Stimulated activated naive B cell treated with anti-CD40 and anti-IgM and Interleukin-4, amounts not matched to agents 10 μg/mL and 1 μg/mL and 100 μg/mL, for 72 hours (primary cell): ENCODE data around the gene DPH1.
A peak's percentile ranks its signal among the peaks of the same experiment; 100 is the strongest.

Experiments used
- ATAC-seq, 2 donors: fragments of 150-1000 bp; cut with Tn5 transposase; replicated peaks; 2 replicates each; pipeline ENCODE4 v1.10.0; 2021; ENCODE audit warnings: moderate library complexity in 1 of 2
- DNase-seq: peaks from one replicate; pipeline ENCODE4 v3.0.0; 2021
- H3K27ac Mint-ChIP-seq: one replicate; pipeline ENCODE4 v1.8.0; 2022; ENCODE audit warnings: mild to moderate bottlenecking, mixed read lengths
- H3K27me3 Mint-ChIP-seq, 2 donors: one replicate each; pipeline ENCODE4 v1.8.0; 2022; ENCODE audit warnings: mixed read lengths in 2 of 2
- H3K36me3 Mint-ChIP-seq, 2 donors: one replicate each; pipeline ENCODE4 v1.8.0; 2022; ENCODE audit warnings: mixed read lengths in 2 of 2, mild to moderate bottlenecking in 1 of 2
- H3K4me1 Mint-ChIP-seq, 2 donors: one replicate each; pipeline ENCODE4 v1.8.0; 2022; ENCODE audit warnings: mixed read lengths in 2 of 2, mild to moderate bottlenecking in 1 of 2
- H3K4me3 Mint-ChIP-seq, 2 donors: one replicate each; pipeline ENCODE4 v1.8.0; 2022; ENCODE audit warnings: mild to moderate bottlenecking in 2 of 2, mixed read lengths in 2 of 2, moderate library complexity in 1 of 2
- H3K9me3 Mint-ChIP-seq, 2 donors: one replicate each; pipeline ENCODE4 v1.8.0; 2022; ENCODE audit warnings: mixed read lengths in 2 of 2, mild to moderate bottlenecking in 1 of 2

The DPH1 gene

DNA sequence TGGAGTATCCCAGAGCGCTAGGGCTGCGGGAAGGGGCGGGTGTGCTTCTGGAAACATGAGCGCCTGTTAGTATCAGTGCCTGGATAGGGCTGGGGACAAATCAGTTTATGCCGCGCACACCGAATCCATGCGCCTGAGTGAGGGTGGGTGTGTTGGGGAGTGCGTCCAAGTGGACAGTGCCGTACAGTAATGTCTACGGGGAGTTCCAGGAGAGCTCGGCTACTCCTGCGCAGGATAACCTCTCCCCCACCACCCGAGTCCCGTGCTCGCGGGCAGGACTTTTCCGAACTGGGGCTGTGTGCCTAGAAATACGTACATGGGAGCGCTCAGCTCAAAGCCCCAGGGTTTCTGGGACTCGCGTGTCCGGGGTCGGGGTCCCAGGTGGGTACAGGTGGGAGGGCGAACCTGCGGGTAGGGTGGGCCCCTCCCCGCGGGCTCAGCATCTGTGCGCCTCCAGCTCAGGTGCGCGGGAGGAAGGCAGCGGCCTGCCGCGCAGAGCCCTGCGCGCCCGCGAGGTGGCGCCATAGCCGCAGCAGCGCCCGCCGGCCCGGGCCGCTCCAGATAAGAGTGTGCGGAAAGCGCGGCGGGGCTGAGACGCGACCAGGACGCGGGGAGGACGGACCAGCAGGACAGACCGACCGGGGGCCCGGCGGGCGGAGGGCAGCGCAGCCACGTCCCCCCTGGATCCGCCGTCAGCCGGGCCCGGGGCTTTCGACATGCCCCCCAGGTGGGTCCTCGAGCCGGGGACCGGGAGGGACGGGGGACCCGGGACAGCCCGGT is 24.7 kb downstream of the DPH1 start, which contains the start of gene HIC1:
Gene HIC1 (plus strand): TSS at position 592 of the 780 bp plus-strand sequence. CDS start 1,588 bp downstream, outside the sequence.
- H3K27ac Mint-ChIP-seq, result peak within 1 kb of the TSS; percentile 83
- H3K9me3 Mint-ChIP-seq, result no peaks in the 10 kb centered on the region
- H3K4me3 Mint-ChIP-seq, result peak within 1 kb of the TSS; percentile 73 to 81
- H3K4me1 Mint-ChIP-seq, result peaks cover 22 to 47% of the 10 kb centered on the region in 2 donors
- DNase-seq, result peak; percentile 74
- peaks cover 4 to 9% of the 10 kb centered on the region in 2 donors for H3K36me3 Mint-ChIP-seq
- ATAC-seq, result peak; percentile 67 to 71
- peaks cover 17 to 18% of the 10 kb centered on the region in 2 donors for H3K27me3 Mint-ChIP-seq

DNA sequence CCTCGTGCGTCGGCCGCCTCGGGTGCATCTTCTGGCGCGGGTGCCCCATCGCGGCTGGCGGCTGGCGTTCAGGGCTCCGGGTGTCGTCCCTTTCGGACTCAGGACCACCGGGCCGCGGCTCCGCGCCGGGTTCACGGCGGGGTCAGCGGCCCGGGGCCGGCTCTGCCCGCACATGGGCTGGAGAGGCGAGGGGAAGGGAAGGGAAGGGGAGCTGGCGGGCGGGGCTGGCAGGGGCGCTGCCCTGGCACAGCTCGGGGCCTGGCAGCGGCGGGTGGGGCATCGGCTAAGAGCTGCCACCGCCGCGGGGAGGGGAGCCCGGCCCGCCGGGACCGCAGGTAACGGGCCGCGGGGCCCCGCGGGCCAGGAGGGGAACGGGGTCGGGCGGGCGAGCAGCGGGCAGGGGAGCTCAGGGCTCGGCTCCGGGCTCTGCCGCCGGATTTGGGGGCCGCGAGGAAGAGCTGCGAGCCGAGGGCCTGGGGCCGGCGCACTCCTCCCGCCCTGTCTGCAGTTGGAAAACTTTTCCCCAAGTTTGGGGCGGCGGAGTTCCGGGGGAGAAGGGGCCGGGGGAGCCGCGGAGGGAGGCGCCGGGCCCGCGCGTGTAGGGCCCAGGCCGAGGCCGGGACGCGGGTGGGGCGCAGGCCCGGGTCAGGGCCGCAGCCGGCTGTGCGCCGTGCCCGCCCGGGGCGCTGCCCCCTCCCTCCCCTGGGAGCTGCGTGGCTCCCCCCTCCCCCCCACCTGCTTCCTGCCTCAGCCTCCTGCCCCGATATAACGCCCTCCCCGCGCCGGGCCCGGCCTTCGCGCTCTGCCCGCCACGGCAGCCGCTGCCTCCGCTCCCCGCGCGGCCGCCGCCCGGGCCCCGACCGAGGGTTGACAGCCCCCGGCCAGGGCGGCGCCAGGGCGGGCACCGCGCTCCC is 25.6 kb downstream of the DPH1 start:
- Mint-ChIP-seq H3K36me3 (peaks cover 10 to 16% of the 10 kb centered on the region in 2 donors), H3K4me3 (peak overlapping the region; percentile 80 to 81), H3K4me1 (peaks cover 29 to 55% of the 10 kb centered on the region in 2 donors), H3K27me3 (peaks cover 23 to 24% of the 10 kb centered on the region in 2 donors), H3K27ac (no peak overlapping the region), H3K9me3 (no peaks in the 10 kb centered on the region)
- peak; percentile 15 for DNase-seq
- ATAC-seq, result peak; percentile 2 to 14

DNA sequence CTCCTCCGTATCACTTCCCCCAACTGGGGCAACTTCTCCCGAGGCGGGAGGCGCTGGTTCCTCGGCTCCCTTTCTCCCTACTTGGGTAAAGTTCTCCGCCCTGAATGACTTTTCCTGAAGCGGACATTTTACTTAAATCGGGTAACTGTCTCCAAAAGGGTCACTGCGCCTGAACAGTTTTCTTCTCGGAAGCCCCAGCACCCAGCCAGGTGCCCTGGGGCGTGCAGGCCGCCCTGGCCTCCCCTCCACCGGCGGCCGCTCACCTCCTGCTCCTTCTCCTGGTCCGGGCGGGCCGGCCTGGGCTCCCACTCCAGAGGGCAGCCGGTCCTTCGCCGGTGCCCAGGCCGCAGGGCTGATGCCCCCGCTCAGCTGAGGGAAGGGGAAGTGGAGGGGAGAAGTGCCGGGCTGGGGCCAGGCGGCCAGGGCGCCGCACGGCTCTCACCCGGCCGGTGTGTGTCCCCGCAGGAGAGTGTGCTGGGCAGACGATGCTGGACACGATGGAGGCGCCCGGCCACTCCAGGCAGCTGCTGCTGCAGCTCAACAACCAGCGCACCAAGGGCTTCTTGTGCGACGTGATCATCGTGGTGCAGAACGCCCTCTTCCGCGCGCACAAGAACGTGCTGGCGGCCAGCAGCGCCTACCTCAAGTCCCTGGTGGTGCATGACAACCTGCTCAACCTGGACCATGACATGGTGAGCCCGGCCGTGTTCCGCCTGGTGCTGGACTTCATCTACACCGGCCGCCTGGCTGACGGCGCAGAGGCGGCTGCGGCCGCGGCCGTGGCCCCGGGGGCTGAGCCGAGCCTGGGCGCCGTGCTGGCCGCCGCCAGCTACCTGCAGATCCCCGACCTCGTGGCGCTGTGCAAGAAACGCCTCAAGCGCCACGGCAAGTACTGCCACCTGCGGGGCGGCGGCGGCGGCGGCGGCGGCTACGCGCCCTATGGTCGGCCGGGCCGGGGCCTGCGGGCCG is 26.5 kb downstream of the DPH1 start:
- H3K4me3 Mint-ChIP-seq, result peak overlapping the region; percentile 80 to 81
- no peak for ATAC-seq
- peaks cover 14 to 23% of the 10 kb centered on the region in 2 donors for H3K36me3 Mint-ChIP-seq
- H3K27ac Mint-ChIP-seq, result peak overlapping the region; percentile 25
- H3K27me3 Mint-ChIP-seq, result peaks cover 19 to 22% of the 10 kb centered on the region in 2 donors
- peak; percentile 24 for DNase-seq
- H3K9me3 Mint-ChIP-seq, result no peaks in the 10 kb centered on the region
- H3K4me1 Mint-ChIP-seq, result peaks cover 30 to 58% of the 10 kb centered on the region in 2 donors

DNA sequence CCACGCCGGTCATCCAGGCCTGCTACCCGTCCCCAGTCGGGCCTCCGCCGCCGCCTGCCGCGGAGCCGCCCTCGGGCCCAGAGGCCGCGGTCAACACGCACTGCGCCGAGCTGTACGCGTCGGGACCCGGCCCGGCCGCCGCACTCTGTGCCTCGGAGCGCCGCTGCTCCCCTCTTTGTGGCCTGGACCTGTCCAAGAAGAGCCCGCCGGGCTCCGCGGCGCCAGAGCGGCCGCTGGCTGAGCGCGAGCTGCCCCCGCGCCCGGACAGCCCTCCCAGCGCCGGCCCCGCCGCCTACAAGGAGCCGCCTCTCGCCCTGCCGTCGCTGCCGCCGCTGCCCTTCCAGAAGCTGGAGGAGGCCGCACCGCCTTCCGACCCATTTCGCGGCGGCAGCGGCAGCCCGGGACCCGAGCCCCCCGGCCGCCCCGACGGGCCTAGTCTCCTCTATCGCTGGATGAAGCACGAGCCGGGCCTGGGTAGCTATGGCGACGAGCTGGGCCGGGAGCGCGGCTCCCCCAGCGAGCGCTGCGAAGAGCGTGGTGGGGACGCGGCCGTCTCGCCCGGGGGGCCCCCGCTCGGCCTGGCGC is 27.3 kb downstream of the DPH1 start:
- Mint-ChIP-seq H3K27ac (peak overlapping the region; percentile 80), H3K36me3 (peaks cover 21 to 30% of the 10 kb centered on the region in 2 donors), H3K27me3 (peaks cover 11 to 14% of the 10 kb centered on the region in 2 donors), H3K4me1 (peaks cover 23 to 50% of the 10 kb centered on the region in 2 donors), H3K9me3 (no peaks in the 10 kb centered on the region), H3K4me3 (peak overlapping the region in 1 of 2 donors; percentile 48)
- DNase-seq (no peak), ATAC-seq (no peak)

DNA sequence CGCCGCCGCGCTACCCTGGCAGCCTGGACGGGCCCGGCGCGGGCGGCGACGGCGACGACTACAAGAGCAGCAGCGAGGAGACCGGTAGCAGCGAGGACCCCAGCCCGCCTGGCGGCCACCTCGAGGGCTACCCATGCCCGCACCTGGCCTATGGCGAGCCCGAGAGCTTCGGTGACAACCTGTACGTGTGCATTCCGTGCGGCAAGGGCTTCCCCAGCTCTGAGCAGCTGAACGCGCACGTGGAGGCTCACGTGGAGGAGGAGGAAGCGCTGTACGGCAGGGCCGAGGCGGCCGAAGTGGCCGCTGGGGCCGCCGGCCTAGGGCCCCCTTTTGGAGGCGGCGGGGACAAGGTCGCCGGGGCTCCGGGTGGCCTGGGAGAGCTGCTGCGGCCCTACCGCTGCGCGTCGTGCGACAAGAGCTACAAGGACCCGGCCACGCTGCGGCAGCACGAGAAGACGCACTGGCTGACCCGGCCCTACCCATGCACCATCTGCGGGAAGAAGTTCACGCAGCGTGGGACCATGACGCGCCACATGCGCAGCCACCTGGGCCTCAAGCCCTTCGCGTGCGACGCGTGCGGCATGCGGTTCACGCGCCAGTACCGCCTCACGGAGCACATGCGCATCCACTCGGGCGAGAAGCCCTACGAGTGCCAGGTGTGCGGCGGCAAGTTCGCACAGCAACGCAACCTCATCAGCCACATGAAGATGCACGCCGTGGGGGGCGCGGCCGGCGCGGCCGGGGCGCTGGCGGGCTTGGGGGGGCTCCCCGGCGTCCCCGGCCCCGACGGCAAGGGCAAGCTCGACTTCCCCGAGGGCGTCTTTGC is 28.0 kb downstream of the DPH1 start:
- DNase-seq (no peak), ATAC-seq (no peak)
- H3K4me3 Mint-ChIP-seq, result peak overlapping the region; percentile 48 to 53
- peaks cover 28 to 36% of the 10 kb centered on the region in 2 donors for H3K36me3 Mint-ChIP-seq
- H3K4me1 Mint-ChIP-seq, result peaks cover 22 to 53% of the 10 kb centered on the region in 2 donors
- peak overlapping the region; percentile 80 for H3K27ac Mint-ChIP-seq
- no peaks in the 10 kb centered on the region for H3K9me3 Mint-ChIP-seq
- H3K27me3 Mint-ChIP-seq, result peaks cover 10 to 12% of the 10 kb centered on the region in 2 donors

DNA sequence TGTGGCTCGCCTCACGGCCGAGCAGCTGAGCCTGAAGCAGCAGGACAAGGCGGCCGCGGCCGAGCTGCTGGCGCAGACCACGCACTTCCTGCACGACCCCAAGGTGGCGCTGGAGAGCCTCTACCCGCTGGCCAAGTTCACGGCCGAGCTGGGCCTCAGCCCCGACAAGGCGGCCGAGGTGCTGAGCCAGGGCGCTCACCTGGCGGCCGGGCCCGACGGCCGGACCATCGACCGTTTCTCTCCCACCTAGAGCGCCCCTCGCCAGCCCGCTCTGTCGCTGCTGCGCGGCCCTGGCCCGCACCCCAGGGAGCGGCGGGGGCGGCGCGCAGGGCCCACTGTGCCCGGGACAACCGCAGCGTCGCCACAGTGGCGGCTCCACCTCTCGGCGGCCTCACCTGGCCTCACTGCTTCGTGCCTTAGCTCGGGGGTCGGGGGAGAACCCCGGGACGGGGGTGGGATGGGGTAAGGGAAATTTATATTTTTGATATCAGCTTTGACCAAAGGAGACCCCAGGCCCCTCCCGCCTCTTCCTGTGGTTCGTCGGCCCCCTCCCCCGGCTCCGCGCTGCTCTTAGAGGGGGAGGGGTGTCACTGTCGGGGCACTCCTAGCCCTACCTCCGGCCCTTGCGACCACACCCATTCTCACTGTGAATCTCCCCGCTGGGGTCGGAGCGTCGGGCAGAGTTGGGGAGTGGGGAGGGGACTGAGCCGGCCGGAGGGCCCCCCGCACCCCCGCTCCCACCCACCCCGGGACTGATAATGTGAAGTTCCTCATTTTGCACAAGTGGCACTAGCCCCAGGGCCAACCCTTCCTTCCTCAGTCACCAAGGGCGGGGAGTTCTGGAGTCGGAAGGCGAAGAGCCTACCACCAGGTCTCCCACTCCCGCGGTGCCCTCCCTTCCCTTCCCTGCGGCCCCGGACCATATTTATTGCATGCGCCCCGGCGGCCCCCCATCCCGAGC is 28.9 kb downstream of the DPH1 start:
- H3K9me3 Mint-ChIP-seq, result no peaks in the 10 kb centered on the region
- peaks cover 24 to 53% of the 10 kb centered on the region in 2 donors for H3K4me1 Mint-ChIP-seq
- peak overlapping the region; percentile 3 for H3K27ac Mint-ChIP-seq
- ATAC-seq (peak; percentile 10 to 27), DNase-seq (peak; percentile 52)
- peaks cover 37 to 42% of the 10 kb centered on the region in 2 donors for H3K36me3 Mint-ChIP-seq
- H3K4me3 Mint-ChIP-seq, result peak overlapping the region; percentile 71
- peaks cover 8 to 10% of the 10 kb centered on the region in 2 donors for H3K27me3 Mint-ChIP-seq

DNA sequence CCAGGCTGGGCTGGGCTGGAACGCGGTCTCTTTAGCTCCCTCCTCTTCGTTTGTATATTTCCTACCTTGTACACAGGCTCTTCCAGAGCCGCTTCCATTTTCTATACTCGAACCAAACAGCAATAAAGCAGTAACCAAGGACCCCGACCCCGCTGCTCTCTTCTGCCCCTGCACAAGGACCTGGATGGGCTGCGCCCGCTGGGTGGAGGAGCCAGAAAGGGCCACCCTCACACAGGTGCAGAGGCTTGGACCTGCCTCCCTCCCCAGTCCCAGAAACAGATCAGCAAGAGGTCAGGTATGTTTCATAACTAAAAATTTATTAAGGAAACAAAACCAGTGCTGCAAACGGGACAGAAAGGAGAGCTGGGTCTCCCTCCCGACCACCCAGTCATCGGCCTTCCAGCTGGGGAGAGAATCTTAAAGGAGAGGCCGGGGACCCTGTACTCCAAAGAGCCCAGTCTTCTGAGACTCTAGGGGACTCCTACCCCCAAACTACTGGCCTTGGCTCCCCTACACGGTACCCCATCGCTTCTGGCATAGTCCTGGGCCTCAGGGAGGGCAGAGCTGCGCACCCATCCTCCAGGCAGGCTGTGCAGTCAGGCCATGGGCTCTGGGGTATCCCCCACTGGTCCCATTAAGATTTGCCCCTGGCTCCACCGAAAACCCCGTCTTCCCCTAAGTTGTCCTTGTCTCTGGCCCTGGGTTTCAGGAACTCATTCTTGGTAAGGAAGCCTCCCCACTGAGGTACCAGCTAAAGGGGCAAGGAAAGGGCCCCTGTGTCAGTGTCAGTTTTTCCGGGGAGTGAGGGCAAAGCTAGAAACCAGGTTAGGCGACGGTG is 29.8 kb downstream of the DPH1 start:
- Mint-ChIP-seq H3K4me3 (peak overlapping the region; percentile 71), H3K9me3 (no peaks in the 10 kb centered on the region), H3K4me1 (peaks cover 28 to 53% of the 10 kb centered on the region in 2 donors), H3K27me3 (peaks cover 8 to 10% of the 10 kb centered on the region in 2 donors), H3K27ac (peak overlapping the region; percentile 86), H3K36me3 (peaks cover 45 to 47% of the 10 kb centered on the region in 2 donors)
- ATAC-seq (no peak), DNase-seq (no peak)

DNA sequence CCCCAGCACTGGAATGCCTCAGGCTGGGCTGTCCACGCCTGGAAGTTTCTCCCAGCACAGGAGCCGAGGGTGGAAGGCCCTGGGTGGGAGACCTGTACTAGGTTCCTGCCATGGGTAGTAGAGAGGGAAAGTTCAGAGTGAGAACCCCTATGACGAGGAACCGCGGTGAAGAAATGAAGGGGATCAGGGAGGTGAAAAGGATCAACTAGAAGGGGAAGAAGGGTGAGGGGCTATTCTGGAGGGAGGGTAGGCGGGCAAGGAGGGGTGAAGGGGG is 30.4 kb downstream of the DPH1 start:
- peaks cover 49 to 53% of the 10 kb centered on the region in 2 donors for H3K36me3 Mint-ChIP-seq
- no peaks in the 10 kb centered on the region for H3K9me3 Mint-ChIP-seq
- peak overlapping the region in 1 of 2 donors; percentile 20 for H3K4me3 Mint-ChIP-seq
- peaks cover 8 to 10% of the 10 kb centered on the region in 2 donors for H3K27me3 Mint-ChIP-seq
- peak overlapping the region; percentile 74 for H3K27ac Mint-ChIP-seq
- DNase-seq, result no peak
- ATAC-seq, result no peak
- peaks cover 33 to 57% of the 10 kb centered on the region in 2 donors for H3K4me1 Mint-ChIP-seq

DNA sequence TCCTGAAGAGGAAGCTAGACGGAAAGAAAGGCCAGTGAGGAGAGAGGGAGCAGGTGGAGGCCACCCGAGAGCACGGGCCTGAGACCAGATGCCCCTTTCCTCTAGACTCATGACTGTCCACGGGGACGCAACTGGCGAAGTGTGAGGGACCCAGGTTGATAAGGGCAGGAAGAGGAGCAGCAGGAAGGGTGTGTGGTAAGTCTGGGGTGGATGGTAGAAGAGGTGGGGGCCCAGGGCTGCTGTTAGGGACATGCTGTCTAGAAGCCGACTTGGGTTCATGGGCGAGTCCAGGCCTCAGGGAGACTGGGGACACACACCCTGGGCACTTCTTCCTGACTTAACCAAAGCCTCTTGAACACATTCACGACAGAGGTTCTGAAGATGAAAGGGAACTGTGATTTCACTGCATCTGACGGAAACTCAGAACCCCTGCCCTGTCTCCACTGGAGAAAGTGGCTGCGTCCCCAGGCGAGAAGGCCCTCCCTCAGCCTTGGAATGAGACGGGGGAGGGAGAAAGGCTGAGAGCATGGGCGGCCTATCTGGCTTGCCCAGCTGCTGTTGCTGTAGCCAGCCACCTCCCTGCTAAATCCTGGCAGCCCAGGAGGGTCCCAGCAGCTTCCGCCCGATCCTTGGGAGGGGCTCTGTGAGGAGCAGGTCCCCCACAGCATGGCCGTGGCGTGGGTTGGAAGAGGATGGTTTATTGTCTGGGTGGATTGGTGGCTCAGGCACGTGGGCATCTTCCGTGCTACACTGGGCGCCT is 30.9 kb downstream of the DPH1 start:
- Mint-ChIP-seq H3K27ac (peak overlapping the region; percentile 43), H3K4me3 (peak overlapping the region in 1 of 2 donors; percentile 20), H3K36me3 (peaks cover 54 to 58% of the 10 kb centered on the region in 2 donors), H3K4me1 (peaks cover 35 to 63% of the 10 kb centered on the region in 2 donors), H3K9me3 (no peaks in the 10 kb centered on the region), H3K27me3 (peaks cover 8 to 10% of the 10 kb centered on the region in 2 donors)
- DNase-seq (no peak), ATAC-seq (no peak)

DNA sequence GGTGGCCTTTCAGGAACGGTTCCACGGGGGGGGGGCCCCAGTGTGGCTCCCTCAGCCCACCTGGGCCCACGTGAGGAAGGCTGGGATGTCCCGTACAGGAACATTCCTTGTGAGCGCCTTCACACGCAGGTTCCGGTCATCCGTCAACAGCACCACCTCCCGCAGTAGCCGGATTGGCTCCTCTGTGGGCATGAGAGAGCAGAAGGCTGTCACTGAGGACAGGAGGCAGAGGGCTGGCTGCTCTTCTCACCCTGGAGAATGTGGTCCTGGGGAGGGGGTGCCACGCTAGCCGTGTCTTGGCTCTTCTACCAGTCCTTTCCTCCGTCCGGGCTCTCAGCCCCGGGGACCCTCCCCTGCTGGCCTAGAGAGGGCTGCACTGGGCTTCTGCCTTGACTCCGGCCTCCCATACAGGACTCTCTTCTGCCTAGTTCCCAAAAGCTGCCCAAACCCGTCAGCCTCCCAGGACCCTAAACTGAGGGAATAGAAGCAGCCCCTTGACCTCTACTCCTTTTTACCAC is 31.5 kb downstream of the DPH1 start:
- Mint-ChIP-seq H3K27me3 (peaks cover 8 to 10% of the 10 kb centered on the region in 2 donors), H3K9me3 (no peaks in the 10 kb centered on the region), H3K36me3 (peaks cover 60 to 61% of the 10 kb centered on the region in 2 donors), H3K27ac (no peak overlapping the region), H3K4me1 (peaks cover 38 to 64% of the 10 kb centered on the region in 2 donors), H3K4me3 (no peak overlapping the region)
- ATAC-seq, result no peak
- no peak for DNase-seq
